Measurements from ENCODE around the gene SRPK3. TPM values are rescaled to one million over a fixed set of nuclear protein-coding genes. Genes with fewer than 3 reads are reported as not detected.

The SRPK3 gene
- total and polyA plus RNA-seq, 7 experiments from 2014 or later, result not detected

DNA sequence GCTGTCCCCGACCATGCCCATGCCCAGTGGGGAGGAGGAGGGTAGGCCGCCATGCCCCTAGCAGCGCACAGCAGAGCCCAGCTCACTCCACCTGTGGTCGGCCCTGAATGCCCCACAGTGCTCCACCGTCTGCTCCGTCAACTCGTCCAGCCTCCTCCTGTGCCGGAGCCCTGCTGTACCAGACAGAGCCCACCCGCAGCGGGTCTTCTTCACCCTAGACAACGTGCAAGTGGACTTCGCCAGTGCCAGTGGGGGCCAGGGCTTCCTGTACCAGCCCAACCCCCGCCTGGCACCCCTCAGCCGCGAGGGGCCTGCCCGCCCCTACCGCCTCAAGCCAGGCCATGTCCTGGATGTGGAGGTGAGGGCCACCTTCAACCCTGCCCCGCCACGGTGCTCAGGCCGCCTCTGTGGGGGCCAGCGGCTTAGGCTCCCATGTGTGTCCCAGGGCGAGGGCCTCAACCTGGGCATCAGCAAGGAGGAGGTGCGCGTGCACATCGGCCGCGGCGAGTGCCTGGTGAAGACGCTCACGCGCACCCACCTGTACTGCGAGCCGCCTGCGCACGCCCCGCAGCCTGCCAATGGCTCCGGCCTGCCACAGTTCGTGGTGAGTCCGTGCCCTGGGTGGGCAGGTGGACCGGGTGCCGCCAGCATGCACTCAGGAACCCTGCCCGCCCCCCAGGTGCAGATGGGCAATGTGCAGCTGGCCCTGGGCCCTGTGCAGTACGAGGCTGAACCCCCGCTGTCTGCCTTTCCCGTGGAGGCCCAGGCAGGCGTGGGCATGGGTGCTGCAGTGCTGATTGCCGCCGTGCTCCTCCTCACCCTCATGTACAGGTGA, 6.9 kb upstream of the SRPK3 start:
- H3K9me3 Mint-ChIP-seq, result no peaks in the 10 kb centered on the region
- H3K4me1 Mint-ChIP-seq, result no peaks in the 10 kb centered on the region
- Histone ChIP-seq H3K9me3 (ENCODE audit: control insufficient read depth in 2 of 3, low read length in 3 of 3) (no peaks in the 10 kb centered on the region), H3K4me3 (ENCODE audit: low read length) (no peak overlapping the region), H3K36me3 (ENCODE audit: control insufficient read depth in 2 of 3, insufficient read depth in 3 of 3, low read length in 3 of 3) (no peaks in the 10 kb centered on the region), H3K4me1 (ENCODE audit: control insufficient read depth in 2 of 2, insufficient read depth in 2 of 2, low read length in 2 of 2) (no peaks in the 10 kb centered on the region), H3K27me3 (ENCODE audit: control insufficient read depth in 2 of 2, insufficient read depth in 2 of 2, low read length in 2 of 2) (no peaks in the 10 kb centered on the region), H3K27ac (ENCODE audit: low read depth, low read length) (no peak overlapping the region)
- H3K27me3 Mint-ChIP-seq, result no peaks in the 10 kb centered on the region
- ChIA-PET CTCF (no interaction called here), POLR2A (no interaction called here)
- intact Hi-C loops (cut with micrococcal nuclease), result no loop called here
- H3K4me3 Mint-ChIP-seq, result no peak overlapping the region
- ATAC-seq (no peak), DNase-seq (no peak)
- H3K36me3 Mint-ChIP-seq, result no peaks in the 10 kb centered on the region
- H3K27ac Mint-ChIP-seq, result no peak overlapping the region

DNA sequence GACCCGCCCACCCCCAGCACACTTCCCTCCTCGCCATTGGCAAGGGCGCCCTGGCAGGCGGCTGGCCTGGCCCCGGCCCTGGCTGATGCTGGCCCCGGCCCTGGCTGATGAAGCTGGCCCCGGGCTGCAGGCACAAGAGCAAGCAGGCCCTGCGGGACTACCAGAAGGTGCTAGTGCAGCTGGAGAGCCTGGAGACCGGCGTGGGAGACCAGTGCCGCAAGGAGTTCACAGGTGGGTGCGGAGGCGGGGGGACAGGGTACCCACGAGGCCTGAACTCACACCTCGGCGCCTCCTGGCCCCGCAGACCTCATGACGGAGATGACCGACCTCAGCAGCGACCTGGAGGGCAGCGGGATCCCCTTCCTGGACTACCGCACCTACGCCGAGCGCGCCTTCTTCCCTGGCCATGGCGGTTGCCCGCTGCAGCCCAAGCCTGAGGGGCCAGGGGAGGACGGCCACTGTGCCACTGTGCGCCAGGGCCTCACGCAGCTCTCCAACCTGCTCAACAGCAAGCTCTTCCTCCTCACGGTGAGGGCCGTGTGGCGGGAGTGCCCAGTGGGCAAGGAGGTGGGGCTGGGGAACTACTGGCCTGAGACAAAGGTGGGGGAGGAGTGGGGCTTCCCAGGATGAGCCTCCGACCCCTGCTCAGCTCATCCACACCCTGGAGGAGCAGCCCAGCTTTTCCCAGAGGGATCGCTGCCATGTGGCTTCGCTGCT, 6.1 kb upstream of the SRPK3 start:
- Histone ChIP-seq H3K36me3 (ENCODE audit: control insufficient read depth in 2 of 3, insufficient read depth in 3 of 3, low read length in 3 of 3) (no peaks in the 10 kb centered on the region), H3K9me3 (ENCODE audit: control insufficient read depth in 2 of 3, low read length in 3 of 3) (no peaks in the 10 kb centered on the region), H3K4me1 (ENCODE audit: control insufficient read depth in 2 of 2, insufficient read depth in 2 of 2, low read length in 2 of 2) (no peaks in the 10 kb centered on the region), H3K4me3 (ENCODE audit: low read length) (no peak overlapping the region), H3K27ac (ENCODE audit: low read depth, low read length) (no peak overlapping the region), H3K27me3 (ENCODE audit: control insufficient read depth in 2 of 2, insufficient read depth in 2 of 2, low read length in 2 of 2) (no peaks in the 10 kb centered on the region)
- no peak for DNase-seq
- H3K9me3 Mint-ChIP-seq, result no peaks in the 10 kb centered on the region
- intact Hi-C loops (cut with micrococcal nuclease), result no loop called here
- H3K4me3 Mint-ChIP-seq, result no peak overlapping the region
- peaks cover 0 to 2% (median 0%) of the 10 kb centered on the region in 5 donors for H3K27me3 Mint-ChIP-seq
- H3K36me3 Mint-ChIP-seq, result no peaks in the 10 kb centered on the region
- no peak overlapping the region for H3K27ac Mint-ChIP-seq
- H3K4me1 Mint-ChIP-seq, result no peaks in the 10 kb centered on the region
- ATAC-seq, result no peak
- ChIA-PET POLR2A (no interaction called here), CTCF (no interaction called here)

DNA sequence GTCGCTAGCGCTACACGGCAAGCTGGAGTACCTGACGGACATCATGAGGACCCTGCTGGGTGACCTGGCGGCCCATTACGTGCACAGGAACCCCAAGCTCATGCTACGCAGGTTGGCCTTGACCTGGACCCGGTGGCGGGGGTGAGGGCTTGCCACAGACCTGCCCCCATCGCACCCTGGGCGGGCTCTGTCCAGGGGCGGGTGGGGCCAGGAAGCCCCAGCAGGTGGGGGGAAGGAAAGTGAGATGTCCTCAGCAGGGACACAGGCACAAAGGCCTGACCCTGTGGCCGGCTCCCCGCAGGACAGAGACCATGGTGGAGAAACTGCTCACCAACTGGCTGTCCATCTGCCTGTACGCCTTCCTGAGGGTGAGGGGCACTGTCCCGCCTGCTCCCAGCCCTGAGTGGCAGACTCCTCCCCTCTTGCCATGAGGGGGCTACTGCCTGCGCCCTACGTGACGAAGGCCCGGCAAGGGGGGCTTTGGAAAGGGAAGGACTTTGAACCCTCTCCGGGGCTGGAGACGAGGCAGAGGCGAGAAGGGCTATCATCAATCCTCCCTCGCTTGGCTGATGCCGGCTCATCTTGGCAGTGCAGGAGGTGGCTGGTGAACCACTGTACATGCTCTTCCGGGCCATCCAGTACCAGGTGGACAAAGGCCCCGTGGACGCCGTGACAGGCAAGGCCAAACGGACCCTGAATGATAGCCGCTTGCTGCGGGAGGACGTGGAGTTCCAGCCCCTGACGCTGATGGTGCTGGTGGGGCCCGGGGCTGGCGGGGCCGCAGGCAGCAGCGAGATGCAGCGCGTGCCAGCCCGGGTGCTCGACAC, 5.3 kb upstream of the SRPK3 start:
- H3K36me3 ChIP-seq (ENCODE audit: control insufficient read depth in 2 of 3, insufficient read depth in 3 of 3, low read length in 3 of 3), result no peaks in the 10 kb centered on the region
- no peaks in the 10 kb centered on the region for H3K9me3 ChIP-seq (ENCODE audit: control insufficient read depth in 2 of 3, low read length in 3 of 3)
- no peaks in the 10 kb centered on the region for H3K4me1 ChIP-seq (ENCODE audit: control insufficient read depth in 2 of 2, insufficient read depth in 2 of 2, low read length in 2 of 2)
- no peaks in the 10 kb centered on the region for H3K9me3 Mint-ChIP-seq
- ATAC-seq (no peak), DNase-seq (no peak)
- no peak overlapping the region for H3K27ac Mint-ChIP-seq
- no peaks in the 10 kb centered on the region for H3K27me3 ChIP-seq (ENCODE audit: control insufficient read depth in 2 of 2, insufficient read depth in 2 of 2, low read length in 2 of 2)
- H3K4me1 Mint-ChIP-seq, result peaks cover 0 to 7% (median 4%) of the 10 kb centered on the region in 7 donors
- ChIA-PET CTCF (no interaction called here), POLR2A (no interaction called here)
- H3K27ac ChIP-seq (ENCODE audit: low read depth, low read length), result no peak overlapping the region
- H3K4me3 Mint-ChIP-seq, result no peak overlapping the region
- no peak overlapping the region for H3K4me3 ChIP-seq (ENCODE audit: low read length)
- peaks cover 0 to 10% (median 7%) of the 10 kb centered on the region in 5 donors for H3K27me3 Mint-ChIP-seq
- H3K36me3 Mint-ChIP-seq, result no peaks in the 10 kb centered on the region
- intact Hi-C loops (cut with micrococcal nuclease), result no loop called here

DNA sequence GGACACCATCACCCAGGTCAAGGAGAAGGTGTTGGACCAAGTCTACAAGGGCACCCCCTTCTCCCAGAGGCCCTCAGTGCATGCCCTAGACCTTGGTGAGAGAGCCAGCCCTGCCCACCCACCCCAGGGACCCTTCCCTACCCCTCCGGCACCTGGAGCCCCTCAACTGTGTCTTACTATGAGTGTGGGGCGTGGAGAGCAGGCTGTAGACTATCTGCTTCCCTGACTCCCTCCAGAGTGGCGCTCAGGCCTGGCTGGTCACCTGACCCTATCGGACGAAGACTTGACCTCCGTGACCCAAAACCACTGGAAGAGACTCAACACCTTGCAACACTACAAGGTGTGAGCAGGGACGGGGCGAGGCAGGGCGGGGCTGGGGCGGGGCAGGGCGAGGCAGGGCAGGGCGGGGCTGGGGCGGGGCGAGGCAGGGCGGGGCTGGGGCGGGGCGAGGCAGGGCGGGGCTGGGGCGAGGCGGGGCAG, 4.7 kb upstream of the SRPK3 start:
- Mint-ChIP-seq H3K4me1 (peaks cover 0 to 7% (median 4%) of the 10 kb centered on the region in 7 donors), H3K9me3 (no peaks in the 10 kb centered on the region), H3K27me3 (peaks cover 0 to 10% (median 7%) of the 10 kb centered on the region in 5 donors), H3K36me3 (no peaks in the 10 kb centered on the region), H3K4me3 (no peak overlapping the region), H3K27ac (no peak overlapping the region)
- no peak for ATAC-seq
- intact Hi-C loops (cut with micrococcal nuclease), result no loop called here
- H3K36me3 ChIP-seq (ENCODE audit: control insufficient read depth in 2 of 3, insufficient read depth in 3 of 3, low read length in 3 of 3), result no peaks in the 10 kb centered on the region
- H3K27ac ChIP-seq (ENCODE audit: low read depth, low read length), result no peak overlapping the region
- no peak overlapping the region for H3K4me3 ChIP-seq (ENCODE audit: low read length)
- ChIA-PET CTCF (no interaction called here), POLR2A (no interaction called here)
- H3K4me1 ChIP-seq (ENCODE audit: control insufficient read depth in 2 of 2, insufficient read depth in 2 of 2, low read length in 2 of 2), result no peaks in the 10 kb centered on the region
- H3K9me3 ChIP-seq (ENCODE audit: control insufficient read depth in 2 of 3, low read length in 3 of 3), result no peaks in the 10 kb centered on the region
- no peak for DNase-seq
- no peaks in the 10 kb centered on the region for H3K27me3 ChIP-seq (ENCODE audit: control insufficient read depth in 2 of 2, insufficient read depth in 2 of 2, low read length in 2 of 2)

DNA sequence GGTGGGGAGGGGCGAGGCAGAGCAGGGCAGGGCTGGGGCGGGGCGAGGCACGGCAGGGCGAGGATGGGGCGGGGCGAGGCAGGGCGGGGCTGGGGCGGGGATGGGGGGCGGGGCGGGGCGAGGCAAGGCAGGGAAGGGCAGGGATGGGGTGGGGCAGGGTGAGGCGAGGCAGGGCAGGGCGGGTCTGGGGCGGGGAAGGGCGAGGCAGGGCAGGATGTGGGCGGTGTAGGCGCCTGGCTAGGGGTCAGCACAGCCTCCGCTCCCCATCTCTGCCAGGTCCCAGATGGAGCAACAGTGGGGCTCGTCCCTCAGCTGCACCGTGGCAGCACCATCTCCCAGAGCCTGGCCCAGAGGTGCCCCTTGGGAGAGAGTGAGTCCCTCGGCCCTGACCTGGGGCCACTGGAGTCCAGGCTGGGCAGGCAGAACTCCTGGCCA, 4.2 kb upstream of the SRPK3 start:
- H3K27ac ChIP-seq (ENCODE audit: low read depth, low read length), result no peak overlapping the region
- Mint-ChIP-seq H3K4me1 (peaks cover 0 to 7% (median 4%) of the 10 kb centered on the region in 7 donors), H3K4me3 (no peak overlapping the region), H3K9me3 (no peaks in the 10 kb centered on the region), H3K36me3 (no peaks in the 10 kb centered on the region), H3K27ac (no peak overlapping the region), H3K27me3 (peaks cover 0 to 10% (median 7%) of the 10 kb centered on the region in 5 donors)
- no peak for ATAC-seq
- H3K9me3 ChIP-seq (ENCODE audit: control insufficient read depth in 2 of 3, low read length in 3 of 3), result no peaks in the 10 kb centered on the region
- ChIA-PET CTCF (no interaction called here), POLR2A (no interaction called here)
- H3K36me3 ChIP-seq (ENCODE audit: control insufficient read depth in 2 of 3, insufficient read depth in 3 of 3, low read length in 3 of 3), result no peaks in the 10 kb centered on the region
- H3K27me3 ChIP-seq (ENCODE audit: control insufficient read depth in 2 of 2, insufficient read depth in 2 of 2, low read length in 2 of 2), result no peaks in the 10 kb centered on the region
- DNase-seq, result no peak
- intact Hi-C loops (cut with micrococcal nuclease), result no loop called here
- H3K4me3 ChIP-seq (ENCODE audit: low read length), result no peak overlapping the region
- H3K4me1 ChIP-seq (ENCODE audit: control insufficient read depth in 2 of 2, insufficient read depth in 2 of 2, low read length in 2 of 2), result no peaks in the 10 kb centered on the region

DNA sequence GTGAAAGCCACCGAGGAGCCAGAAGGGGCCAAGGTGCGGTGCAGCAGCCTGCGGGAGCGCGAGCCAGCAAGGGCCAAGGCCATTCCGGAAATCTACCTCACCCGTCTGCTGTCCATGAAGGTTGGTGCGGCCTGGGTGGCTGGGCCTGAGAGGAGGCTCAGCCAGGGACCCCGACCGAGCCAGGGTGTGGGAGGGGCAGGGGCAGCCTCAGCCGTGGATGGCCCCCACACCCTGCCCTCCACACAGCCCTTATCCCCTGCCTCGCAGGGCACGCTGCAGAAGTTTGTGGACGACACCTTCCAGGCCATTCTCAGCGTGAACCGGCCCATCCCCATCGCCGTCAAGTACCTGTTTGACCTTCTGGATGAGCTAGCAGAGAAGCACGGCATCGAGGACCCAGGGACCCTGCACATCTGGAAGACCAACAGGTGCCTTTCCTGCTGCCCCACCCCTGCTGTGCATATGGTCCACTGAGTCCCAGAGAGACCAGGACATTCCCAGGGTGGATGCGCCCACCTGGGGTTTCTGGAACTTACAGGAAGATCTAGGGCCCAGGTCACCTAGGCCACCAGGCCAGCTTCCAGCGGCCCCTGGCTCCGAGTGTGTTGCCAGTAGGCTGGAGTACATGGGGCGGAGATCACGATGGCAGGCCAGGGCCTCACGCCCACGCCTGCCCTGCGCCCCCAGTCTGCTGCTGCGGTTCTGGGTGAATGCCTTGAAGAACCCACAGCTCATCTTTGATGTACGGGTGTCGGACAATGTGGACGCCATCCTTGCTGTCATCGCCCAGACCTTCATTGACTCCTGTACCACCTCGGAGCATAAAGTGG, 3.4 kb upstream of the SRPK3 start:
- CTCF ChIA-PET, result interaction anchor here (1.0 kb wide), 1 partner anchor 766 kb away, joined by 3 read pairs; no protein-coding TSS in a partner anchor
- peaks cover 0 to 10% (median 7%) of the 10 kb centered on the region in 5 donors for H3K27me3 Mint-ChIP-seq
- no peaks in the 10 kb centered on the region for H3K27me3 ChIP-seq (ENCODE audit: control insufficient read depth in 2 of 2, insufficient read depth in 2 of 2, low read length in 2 of 2)
- no peaks in the 10 kb centered on the region for H3K36me3 Mint-ChIP-seq
- POLR2A ChIA-PET, result no interaction called here
- H3K4me3 ChIP-seq (ENCODE audit: low read length), result no peak overlapping the region
- intact Hi-C loops (cut with micrococcal nuclease), result no loop called here
- no peak overlapping the region for H3K27ac Mint-ChIP-seq
- no peak for DNase-seq
- H3K4me3 Mint-ChIP-seq, result no peak overlapping the region
- peaks cover 0 to 7% (median 4%) of the 10 kb centered on the region in 7 donors for H3K4me1 Mint-ChIP-seq
- no peaks in the 10 kb centered on the region for H3K4me1 ChIP-seq (ENCODE audit: control insufficient read depth in 2 of 2, insufficient read depth in 2 of 2, low read length in 2 of 2)
- no peak for ATAC-seq
- no peaks in the 10 kb centered on the region for H3K9me3 ChIP-seq (ENCODE audit: control insufficient read depth in 2 of 3, low read length in 3 of 3)
- no peaks in the 10 kb centered on the region for H3K9me3 Mint-ChIP-seq
- no peaks in the 10 kb centered on the region for H3K36me3 ChIP-seq (ENCODE audit: control insufficient read depth in 2 of 3, insufficient read depth in 3 of 3, low read length in 3 of 3)
- no peak overlapping the region for H3K27ac ChIP-seq (ENCODE audit: low read depth, low read length)

Measured in naive thymus-derived CD4-positive, alpha-beta T cell (primary cell).